Transverse colon (tissue), 4 donors: Measurements from ENCODE around the gene NCEH1. TPM values are rescaled to one million over a fixed set of nuclear protein-coding genes. Genes with fewer than 3 reads are reported as not detected.

Source experiments
- DNase-seq: peaks from one replicate; pipeline ENCODE4 v3.0.0-alpha.2; 2019
- H3K27ac ChIP-seq, 4 donors: fragments of 200-600 bp; sonication (generic); 2 replicates each; pipeline ENCODE4 v1.5.1; 2016 to 2018; ENCODE audit warnings: inconsistent platforms in 4 of 4
- H3K27me3 ChIP-seq: fragments of 200-600 bp; sonication (generic); 2 replicates; pipeline ENCODE4 v1.5.1; 2017; ENCODE audit warnings: inconsistent platforms
- H3K36me3 ChIP-seq, 4 donors: fragments of 200-600 bp; sonication (generic); 2 replicates each; pipeline ENCODE4 v1.5.1; 2017 to 2019; ENCODE audit warnings: inconsistent platforms in 4 of 4
- H3K4me1 ChIP-seq, 4 donors: fragments of 200-600 bp; sonication (generic); 2 replicates each; pipeline ENCODE4 v1.5.1; 2017 to 2020; ENCODE audit warnings: inconsistent platforms in 4 of 4
- H3K4me3 ChIP-seq, 4 donors: fragments of 200-600 bp; sonication (generic); 1 replicate in 1 of 4; 2 replicates in 3 of 4; pipeline versions ENCODE4 v1.5.1 to v1.6.1; 2017 to 2019; ENCODE audit warnings: inconsistent platforms in 4 of 4
- H3K9me3 ChIP-seq, 2 donors: fragments of 200-600 bp; sonication (generic); 2 replicates each; pipeline ENCODE4 v1.5.1; 2017 to 2019; ENCODE audit warnings: inconsistent platforms in 2 of 2
- CTCF ChIP-seq, 5 experiments: fragments of 200-600 bp in 3 of 5; fragments of 450-650 bp in 2 of 5; sonication (generic) in 3 of 5; IDR thresholded peaks; 1 replicate in 2 of 5; 2 replicates in 3 of 5; pipeline ENCODE4 v1.5.1; 2016 to 2017; ENCODE audit warnings: antibody characterized with exemption in 5 of 5, inconsistent platforms in 3 of 5, mild to moderate bottlenecking in 2 of 5, moderate library complexity in 1 of 5
- EP300 ChIP-seq: sonication (generic); formaldehyde crosslinking; IDR thresholded peaks from one replicate; pipeline ENCODE4 v1.6.1; 2017; ENCODE audit warnings: antibody characterized with exemption, low read depth
- POLR2A ChIP-seq: fragments of 450-650 bp; IDR thresholded peaks from one replicate; pipeline ENCODE4 v1.6.1; 2016; ENCODE audit warnings: antibody characterized with exemption, mild to moderate bottlenecking, moderate library complexity
- POLR2AphosphoS5 ChIP-seq, 3 donors: sonication (generic); formaldehyde crosslinking; IDR thresholded peaks; one replicate each; pipeline ENCODE4 v1.6.1; 2016; ENCODE audit warnings: antibody characterized with exemption in 3 of 3
- WGBS, 2 donors: methylation state at CpG; one replicate each; pipeline ENCODE4 v1.1.5; 2018; ENCODE audit warnings: low coverage in 1 of 2; 5-methylcytosine and 5-hydroxymethylcytosine counted together
- in situ Hi-C, 4 donors: fragments of 200-750 bp; cut with MboI; loops; one replicate each; pipeline versions ENCODE4 v1.15.0 to v1.15.1; 2017; ENCODE audit warnings: low sequenced_read_pairs in 3 of 4, low pct_ligation_motif_present in 1 of 4, low pct_unique_long_range_greater_than_20kb in 1 of 4
- intact Hi-C: fragments of 100-400 bp; cut with DNase I; formaldehyde crosslinking; loops from one replicate; pipeline ENCODE4 v1.15.1; 2023; ENCODE audit warnings: low total_unique reads
- total RNA-seq, 4 donors: library from RNA; depleted of rRNA; stranded (reverse); fragments of >200 nt; gene quantifications; one replicate each; pipeline ENCODE4 v1.1.0, GENCODE V29; 2016

NCEH1 gene
- total RNA-seq, 4 donors from 2014 or later, result 2.4 to 88.3 (median 29.3) TPM

GRCh38 chr3:172591876-172592771 is 118.7 kb downstream of the NCEH1 start:
- Histone ChIP-seq H3K27ac (no peak overlapping the region), H3K4me1 (peaks cover 15 to 37% (median 24%) of the 10 kb centered on the region in 4 donors), H3K9me3 (no peaks in the 10 kb centered on the region), H3K27me3 (no peaks in the 10 kb centered on the region), H3K4me3 (no peak overlapping the region), H3K36me3 (no peaks in the 10 kb centered on the region)
- intact Hi-C loops, result no loop called here
- peak; percentile 43 for DNase-seq
- 84% methylated on average over 11 of the region's 11 CpGs; no CpG with 5 or more reads in 1 of the 2 donors for WGBS, 2 donors
- in situ Hi-C loops, result loop anchor here in 2 of 4 donors (10.0 kb wide), 1 partner anchor 107 kb away; no protein-coding TSS in a partner anchor
- no peak for TF ChIP-seq CTCF (IDR thresholded peaks at IDR 0.05)

DNA sequence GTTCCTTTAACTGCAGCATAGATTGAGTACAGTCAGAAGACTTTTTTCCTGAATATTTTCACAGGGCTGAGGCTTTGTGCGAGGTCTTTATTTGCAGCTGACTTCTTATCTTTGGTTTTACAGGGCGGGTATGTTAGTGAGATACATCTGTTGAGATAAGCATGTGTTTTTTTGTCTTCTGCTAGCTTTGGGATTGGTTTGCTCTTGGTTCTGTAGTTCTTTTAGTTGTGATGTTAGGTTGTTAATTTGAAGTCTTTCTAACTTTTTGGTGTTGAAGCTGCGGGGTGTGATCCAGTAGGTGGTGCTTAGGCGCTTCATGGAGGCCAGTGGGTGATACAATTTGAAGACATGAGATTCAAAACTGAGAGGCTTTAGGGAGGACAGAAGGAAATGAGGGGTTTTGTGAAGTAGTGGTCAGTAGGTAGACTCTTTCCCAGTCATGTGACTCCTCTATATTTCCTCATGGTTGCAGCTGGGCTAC is 119.7 kb downstream of the NCEH1 start:
- TF ChIP-seq CTCF (IDR thresholded peaks at IDR 0.05) (no peak), EP300 (no peak), POLR2AphosphoS5 (IDR thresholded peaks at IDR 0.05) (no peak), POLR2A (no peak)
- no peaks in the 10 kb centered on the region for H3K36me3 ChIP-seq
- no peaks in the 10 kb centered on the region for H3K9me3 ChIP-seq
- no peaks in the 10 kb centered on the region for H3K27me3 ChIP-seq
- DNase-seq, result no peak
- no peak overlapping the region for H3K27ac ChIP-seq
- peaks cover 25 to 47% (median 27%) of the 10 kb centered on the region in 4 donors for H3K4me1 ChIP-seq
- in situ Hi-C loops, result loop anchor here in 2 of 4 donors (10.0 kb wide), 1 partner anchor 106 kb away; no protein-coding TSS in a partner anchor
- H3K4me3 ChIP-seq, result no peak overlapping the region
- WGBS, 2 donors, result 53 to 89% methylated on average over 4 of the region's 4 CpGs
- intact Hi-C loops, result no loop called here

DNA sequence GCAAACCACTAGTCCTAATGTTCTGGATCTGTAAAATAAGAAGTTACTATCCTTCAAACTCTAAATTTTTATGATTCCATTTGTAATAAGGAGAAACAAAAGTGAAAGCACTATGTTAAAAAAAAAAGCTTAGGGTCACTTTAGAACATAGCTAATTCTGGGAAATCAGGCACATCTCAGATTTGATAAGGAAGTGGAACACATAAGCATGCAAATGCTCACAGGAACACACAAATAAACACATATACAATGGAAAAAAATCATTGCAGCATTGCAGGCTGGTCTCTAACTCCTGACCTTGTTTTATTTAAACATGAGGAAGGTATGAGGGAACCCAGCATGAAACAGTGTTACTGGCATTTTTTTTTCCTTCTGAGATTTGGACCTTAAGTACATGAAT is 124.4 kb downstream of the NCEH1 start:
- TF ChIP-seq POLR2A, result no peak
- no peak for TF ChIP-seq POLR2AphosphoS5 (IDR thresholded peaks at IDR 0.05)
- no peak for TF ChIP-seq CTCF (IDR thresholded peaks at IDR 0.05)
- no peak for TF ChIP-seq EP300
- Histone ChIP-seq H3K27me3 (no peaks in the 10 kb centered on the region), H3K4me1 (peaks cover 3 to 25% (median 11%) of the 10 kb centered on the region in 4 donors), H3K36me3 (no peaks in the 10 kb centered on the region), H3K4me3 (no peak overlapping the region), H3K9me3 (no peaks in the 10 kb centered on the region), H3K27ac (peak overlapping the region in 3 of 4 donors; percentile 11 to 56 (median 47))
- intact Hi-C loops (no loop called here), in situ Hi-C loops (no loop called here)
- no peak for DNase-seq

GRCh38 chr3:172585954-172586353 is 124.9 kb downstream of the NCEH1 start:
- no peak for DNase-seq
- TF ChIP-seq CTCF (IDR thresholded peaks at IDR 0.05) (no peak), POLR2AphosphoS5 (IDR thresholded peaks at IDR 0.05) (no peak), POLR2A (no peak), EP300 (no peak)
- no peaks in the 10 kb centered on the region for H3K27me3 ChIP-seq
- no peak overlapping the region for H3K4me3 ChIP-seq
- H3K27ac ChIP-seq, result peak overlapping the region in 3 of 4 donors; percentile 11 to 56 (median 47)
- intact Hi-C loops, result no loop called here
- H3K36me3 ChIP-seq, result no peaks in the 10 kb centered on the region
- 86 to 90% methylated on average over 4 of the region's 4 CpGs for WGBS, 2 donors
- in situ Hi-C loops, result no loop called here
- peaks cover 3 to 21% (median 11%) of the 10 kb centered on the region in 4 donors for H3K4me1 ChIP-seq
- no peaks in the 10 kb centered on the region for H3K9me3 ChIP-seq
